ENCODE data around the gene PALMD.

- TF ChIP-seq CTCF (IDR thresholded peaks at IDR 0.05) (no peak), ZFX (IDR thresholded peaks at IDR 0.05; ENCODE audit: borderline replicate concordance) (no peak)
These were observed 37.9 kb upstream of the PALMD start for GRCh38 chr1:99608058-99608457.
